ENCODE results near the gene NLGN4Y.

The NLGN4Y gene

GRCh38 chrY:14524272-14525231 lies at the start of gene NLGN4Y:
Gene NLGN4Y, plus strand, starts transcription at chrY:14524529. Its CDS starts 97,591 bp downstream, at chrY:14622120.
- no peak for DNase-seq

DNA sequence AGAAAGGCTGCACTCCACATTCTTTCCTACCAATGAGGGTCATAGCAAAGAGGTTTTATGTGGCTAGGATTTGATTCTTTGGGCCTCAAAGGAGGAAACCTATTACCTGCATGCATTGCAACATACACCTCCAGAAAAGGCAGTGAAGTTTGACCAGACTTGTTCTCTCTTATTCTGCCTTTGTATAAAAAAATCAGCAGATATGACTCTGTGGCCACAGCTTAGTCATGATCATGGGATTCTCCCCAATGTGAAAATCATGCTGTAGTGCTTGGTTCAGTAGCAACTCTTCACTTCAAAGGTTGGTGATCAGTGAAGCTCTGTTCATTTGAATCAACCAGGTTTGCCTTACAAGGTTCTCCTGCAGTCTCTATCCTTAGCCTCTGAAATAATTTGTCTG lies 38.4 kb upstream of the NLGN4Y start:
- no peak for DNase-seq

GRCh38 chrY:14490226-14490625 lies 34.1 kb upstream of the NLGN4Y start:
- DNase-seq, result no peak

- DNase-seq, result no peak
These were observed 26.3 kb upstream of the NLGN4Y start for GRCh38 chrY:14498071-14498470.

GRCh38 chrY:14504592-14504991 lies 19.7 kb upstream of the NLGN4Y start:
- no peak for DNase-seq

GRCh38 chrY:14522379-14522950 lies 1.9 kb upstream of the NLGN4Y start:
- no peak for DNase-seq

DNA sequence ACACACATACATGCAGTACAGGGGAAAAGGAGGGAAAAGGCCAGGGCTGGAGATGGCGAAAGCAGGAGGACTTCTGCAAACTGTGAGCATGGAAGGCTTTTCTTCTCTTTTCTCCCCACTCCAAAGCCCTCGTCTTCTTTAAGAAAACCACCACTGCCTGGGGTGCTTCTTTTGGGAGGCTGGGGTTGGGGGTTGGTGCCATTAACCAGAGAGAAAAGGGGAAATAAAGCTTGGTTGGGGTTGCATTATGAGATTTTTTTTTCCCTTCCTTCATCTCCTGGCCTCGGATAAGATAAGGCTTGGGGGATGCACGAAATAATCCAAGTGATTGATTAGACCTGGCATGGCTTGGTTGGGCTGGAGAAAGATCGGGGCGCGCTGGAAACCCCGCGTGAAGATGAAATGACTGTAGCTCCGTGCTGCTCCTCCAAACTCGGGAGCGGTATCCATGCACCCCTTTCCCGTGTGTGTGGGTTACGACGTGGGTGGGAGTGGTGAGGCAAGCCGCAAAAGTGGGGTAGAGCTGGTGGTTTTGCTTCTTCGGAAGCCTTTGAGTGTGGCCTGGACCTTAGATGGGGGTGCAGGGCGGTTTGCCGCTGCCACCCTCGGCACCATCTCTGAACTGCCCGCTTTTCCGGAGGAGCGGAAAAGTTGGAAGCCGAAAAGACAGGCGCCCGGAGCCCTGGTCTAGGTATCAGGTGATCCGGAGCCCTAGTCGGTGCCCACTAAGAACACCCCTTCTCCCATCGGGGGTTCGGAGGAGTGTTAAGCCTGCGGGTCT lies 648 bp upstream of the NLGN4Y start:
- no peak for DNase-seq

DNA sequence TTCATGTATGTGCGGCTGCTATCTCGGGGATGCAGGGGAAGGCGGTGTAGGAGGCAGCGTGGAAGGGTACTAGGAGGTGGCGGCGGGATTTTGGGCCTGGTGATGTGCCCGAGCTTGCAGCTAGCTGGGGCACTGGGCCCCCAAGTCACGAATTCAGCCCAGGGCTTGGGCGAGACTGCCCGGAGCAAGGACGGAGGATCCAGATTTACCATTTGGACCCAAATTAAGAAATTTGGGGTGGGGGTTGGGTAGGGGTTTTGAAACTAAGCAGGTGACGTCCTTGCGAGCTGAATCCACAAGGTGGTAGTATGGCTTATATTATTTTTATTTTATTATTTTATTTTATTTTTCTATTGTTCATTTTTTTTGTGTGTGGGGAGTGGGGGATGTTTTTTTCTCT lies 986 bp downstream of the NLGN4Y start:
- DNase-seq, result no peak

- no peak for DNase-seq
These were observed 4.0 kb downstream of the NLGN4Y start for GRCh38 chrY:14528361-14528760.

DNA sequence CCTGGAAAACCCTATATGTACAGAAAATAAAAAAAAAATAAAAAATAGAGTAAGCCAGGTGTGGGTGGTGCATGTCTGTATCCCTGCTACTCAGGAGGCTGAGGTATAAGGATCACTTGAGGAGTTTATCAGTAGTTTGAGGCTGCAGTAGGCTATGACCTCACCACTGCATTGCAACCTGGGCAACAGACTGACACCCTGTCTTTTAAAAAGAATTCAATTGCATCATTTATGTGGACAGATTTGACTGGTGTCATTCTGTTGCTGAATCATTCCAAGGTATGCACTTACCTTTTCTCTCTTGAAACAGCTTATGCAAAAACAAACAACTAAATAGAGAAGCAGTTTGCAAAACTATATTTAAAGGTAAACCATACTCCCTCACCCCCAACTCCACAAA lies 12.4 kb downstream of the NLGN4Y start:
- DNase-seq, result no peak

GRCh38 chrY:14543506-14543905 lies 19.2 kb downstream of the NLGN4Y start:
- DNase-seq, result no peak

DNA sequence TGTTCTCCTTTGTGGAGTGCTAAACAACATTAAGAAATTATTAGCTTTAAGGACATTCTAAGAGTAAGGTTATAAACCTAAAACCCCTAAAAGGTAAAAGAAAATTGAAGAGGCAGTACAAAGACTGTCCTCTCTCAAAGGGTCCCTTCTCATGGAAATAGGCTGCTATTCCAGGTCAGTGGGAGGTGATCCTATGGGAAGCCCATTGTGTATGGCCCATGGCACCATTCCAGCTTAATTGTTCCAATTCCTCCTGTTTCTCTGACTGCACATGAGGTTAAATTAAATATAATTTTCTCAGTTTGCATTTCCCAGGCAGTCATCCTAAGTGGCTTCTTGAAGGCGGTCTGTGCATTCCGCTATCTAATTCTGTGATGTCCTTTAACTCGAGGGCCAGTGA lies 57.0 kb downstream of the NLGN4Y start:
- no peak for DNase-seq

DNA sequence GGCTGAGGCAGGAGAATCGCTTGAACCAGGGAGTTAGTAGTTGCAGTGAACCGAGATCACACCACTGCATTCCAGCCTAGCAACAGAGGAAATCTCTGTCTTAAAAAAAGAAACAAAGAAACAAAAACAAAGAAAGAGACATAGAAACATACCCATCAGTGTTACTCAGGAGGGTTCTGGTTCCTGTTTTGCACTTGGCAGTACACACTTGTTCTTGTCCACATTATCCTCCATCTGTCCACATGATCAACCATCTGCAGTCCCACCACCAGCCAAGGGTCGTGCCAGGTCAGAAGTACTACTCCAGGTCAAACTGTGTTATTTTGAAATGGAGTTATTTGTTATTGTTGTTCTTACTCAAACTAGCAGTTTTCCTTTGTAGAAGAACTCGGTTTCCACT lies 62.4 kb downstream of the NLGN4Y start:
- DNase-seq, result no peak

DNA sequence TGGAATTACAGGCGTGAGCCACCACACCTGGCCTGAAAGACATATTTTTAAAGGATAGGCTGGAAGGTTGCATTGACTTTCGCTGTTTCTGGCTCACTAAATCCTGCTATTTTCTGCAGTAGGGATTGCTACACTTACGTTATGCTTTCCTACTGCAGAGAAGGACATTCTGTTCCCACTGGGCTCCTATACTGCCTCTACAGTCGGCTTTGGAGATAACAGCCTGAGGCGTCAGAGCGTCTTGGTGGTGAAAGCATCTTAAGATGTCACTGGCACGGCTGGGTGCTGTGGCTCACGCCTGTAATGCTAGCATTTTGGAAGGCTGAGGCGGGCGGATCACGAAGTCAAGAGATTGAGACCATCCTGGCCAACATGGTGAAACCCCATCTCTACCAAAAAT lies 77.0 kb downstream of the NLGN4Y start:
- DNase-seq, result no peak

GRCh38 chrY:14617625-14618024 lies 93.3 kb downstream of the NLGN4Y start:
- no peak for DNase-seq

DNA sequence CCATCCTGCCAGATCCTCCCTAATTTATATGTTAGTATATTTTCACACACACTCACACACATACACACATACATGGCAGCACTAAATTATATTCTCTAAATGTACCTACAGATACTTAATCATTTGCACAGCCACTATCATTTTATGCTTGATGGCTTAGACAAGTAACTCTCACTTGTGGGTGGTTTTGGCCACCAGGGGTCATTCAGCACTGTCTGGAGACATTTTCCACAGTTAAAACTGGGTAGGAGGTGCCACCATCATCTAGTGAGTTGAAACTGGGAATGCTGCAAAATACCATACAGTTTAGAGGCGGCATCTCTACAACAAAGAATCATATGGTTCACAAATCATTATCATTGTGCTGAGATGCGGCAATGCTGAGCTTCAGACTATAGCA lies 94.2 kb downstream of the NLGN4Y start:
- DNase-seq, result no peak

DNA sequence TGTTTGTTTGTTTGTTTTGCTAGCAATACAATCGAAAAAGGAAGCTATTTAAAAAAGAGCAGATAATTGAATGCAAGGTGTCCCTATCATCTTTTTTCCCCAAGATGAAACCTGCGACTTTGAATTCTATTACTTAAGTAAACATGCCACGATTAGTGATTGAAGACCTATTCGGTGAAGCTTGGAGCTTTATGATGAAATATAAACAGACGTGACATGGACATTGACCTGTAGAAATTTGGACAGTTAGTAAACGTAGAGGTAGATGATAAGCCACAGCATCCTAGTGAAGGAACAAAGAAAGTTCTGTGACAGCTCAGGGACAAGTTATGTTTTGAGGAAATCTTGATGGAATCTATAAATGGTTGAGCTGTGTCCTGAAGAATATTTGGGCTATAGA lies 103.9 kb downstream of the NLGN4Y start:
- no peak for DNase-seq

DNA sequence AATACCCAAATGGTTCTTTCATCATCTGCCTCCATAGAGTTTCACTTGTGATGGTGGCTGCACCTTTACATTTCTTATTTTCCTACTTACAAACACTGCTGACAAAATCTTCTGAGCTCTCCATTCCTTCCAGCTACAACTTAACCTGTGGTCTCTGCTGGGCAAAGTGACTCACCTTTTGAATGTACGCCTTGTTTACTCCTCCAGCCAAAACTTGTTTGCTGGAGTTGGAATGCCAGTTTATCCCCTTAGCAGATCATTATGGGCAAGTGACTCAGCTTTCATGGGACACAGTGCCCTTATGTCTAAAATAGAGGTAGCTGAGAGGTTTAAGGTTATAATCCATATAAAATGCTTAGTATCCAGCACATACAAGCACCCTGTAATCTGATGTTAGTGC lies 107.3 kb downstream of the NLGN4Y start:
- no peak for DNase-seq

GRCh38 chrY:14633718-14634117 lies 109.4 kb downstream of the NLGN4Y start:
- no peak for DNase-seq

DNA sequence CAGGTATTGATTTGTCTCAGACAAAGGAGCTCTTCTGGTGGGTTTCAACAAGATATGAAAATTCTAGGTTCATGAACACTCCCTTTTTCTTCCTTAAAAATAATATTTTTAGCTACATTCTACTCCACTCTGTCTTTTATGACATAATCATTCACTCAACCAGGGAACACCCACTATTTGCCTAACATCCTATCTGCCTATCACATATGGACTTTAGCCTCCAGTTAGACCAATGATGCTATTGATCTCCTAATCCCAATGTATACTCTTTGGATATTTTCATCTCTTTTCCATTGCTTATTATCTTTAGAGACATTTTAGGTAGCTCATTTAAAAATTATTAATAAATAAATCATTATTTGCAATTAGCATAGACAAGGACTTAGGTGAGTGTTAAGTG lies 110.6 kb downstream of the NLGN4Y start:
- no peak for DNase-seq

DNA sequence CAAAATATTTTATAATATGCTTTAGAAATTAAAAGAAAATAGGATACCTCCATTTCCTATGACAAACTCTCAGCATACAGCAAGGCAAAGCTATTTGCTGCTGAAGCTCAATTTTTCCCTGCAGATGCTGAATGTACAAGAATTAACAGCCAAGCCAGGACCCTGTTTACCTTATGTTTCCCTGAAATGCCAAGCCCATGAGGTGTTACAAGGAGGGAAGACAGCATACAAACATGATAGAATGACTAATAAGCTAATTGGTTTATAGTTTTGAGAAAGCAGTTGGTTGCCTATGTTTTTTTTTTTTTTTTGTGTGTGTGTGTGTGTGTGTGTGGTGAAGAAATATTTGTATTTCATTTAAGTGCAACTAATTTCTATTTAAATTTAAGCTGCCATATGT lies 113.2 kb downstream of the NLGN4Y start:
- DNase-seq, result no peak

DNA sequence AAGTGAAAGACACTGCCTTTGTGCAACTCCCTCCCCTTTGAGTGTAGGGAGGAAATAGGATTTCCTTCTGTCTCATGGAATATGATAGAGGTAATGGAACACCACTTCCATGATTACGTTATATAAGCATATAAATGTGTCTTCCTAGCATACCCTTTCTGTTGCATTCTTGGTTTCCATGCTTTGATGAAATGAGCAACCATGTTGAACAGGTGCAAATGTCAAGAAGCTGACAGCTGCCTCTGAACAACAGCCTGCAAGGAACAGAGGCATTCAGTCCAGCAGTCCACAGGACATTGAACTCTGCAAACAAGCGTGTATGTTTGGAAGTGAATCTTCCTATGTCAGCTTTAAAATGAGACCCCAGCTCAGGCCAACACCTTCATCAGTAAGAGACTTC lies 117.5 kb downstream of the NLGN4Y start:
- no peak for DNase-seq

DNA sequence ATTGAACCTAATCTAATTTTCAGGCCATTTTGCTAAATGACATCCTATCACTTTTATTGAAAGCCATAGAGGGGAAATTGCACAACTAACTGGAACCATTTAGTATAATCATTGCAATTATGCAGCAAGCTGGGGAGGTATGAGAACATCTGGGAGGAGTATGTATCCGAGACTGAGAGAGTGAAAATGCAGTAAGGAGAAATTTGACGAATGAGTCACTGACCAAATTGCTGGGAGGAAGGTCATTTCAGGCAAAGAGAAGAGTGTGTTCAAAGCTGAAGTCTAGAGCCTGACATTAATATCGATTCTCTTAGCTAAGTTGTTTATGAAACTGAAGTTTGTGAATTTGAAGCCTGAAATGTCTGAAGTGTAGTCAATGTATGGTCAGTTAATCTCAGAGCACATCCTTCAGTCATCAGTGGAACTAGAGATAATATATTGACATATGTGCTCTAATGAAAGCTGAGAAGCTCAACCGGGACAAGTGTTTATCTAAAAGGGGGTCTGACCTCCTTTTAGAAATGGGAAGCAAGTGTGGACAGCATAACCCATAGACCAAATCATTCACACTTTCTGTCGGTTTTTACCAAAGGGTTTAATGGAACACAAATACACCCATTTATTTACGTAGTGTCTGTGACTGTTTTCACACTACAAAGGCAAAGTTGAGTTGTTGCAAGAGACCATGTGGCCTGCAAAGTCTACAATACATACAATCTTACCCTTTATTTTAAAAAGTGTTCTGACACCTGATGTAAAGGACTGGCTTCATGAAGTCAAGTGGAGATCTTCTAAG lies 120.0 kb downstream of the NLGN4Y start:
- DNase-seq, result no peak
